LNCaP clone FGC (cell line): ENCODE data around the gene TENM4.

ENCODE experiments used
- DNase-seq: peaks from one replicate; pipeline ENCODE4 v3.0.0-alpha.2; 2011; ENCODE audit warnings: low read depth
- H3K4me3 ChIP-seq: 2 replicates; pipeline ENCODE4 v1.5.1; 2011; ENCODE audit warnings: mild to moderate bottlenecking, low read depth, low read length, control low read depth
- TF ChIP-seq, protein P1 (sequence below): IDR thresholded peaks from 2 replicates; pipeline ENCODE4 v1.5.1; 2012; ENCODE audit warnings: mild to moderate bottlenecking; ENCODE audit not compliant: control insufficient read depth, insufficient read depth; ENCODE audit errors: extremely low read depth

Gene TENM4

DNA sequence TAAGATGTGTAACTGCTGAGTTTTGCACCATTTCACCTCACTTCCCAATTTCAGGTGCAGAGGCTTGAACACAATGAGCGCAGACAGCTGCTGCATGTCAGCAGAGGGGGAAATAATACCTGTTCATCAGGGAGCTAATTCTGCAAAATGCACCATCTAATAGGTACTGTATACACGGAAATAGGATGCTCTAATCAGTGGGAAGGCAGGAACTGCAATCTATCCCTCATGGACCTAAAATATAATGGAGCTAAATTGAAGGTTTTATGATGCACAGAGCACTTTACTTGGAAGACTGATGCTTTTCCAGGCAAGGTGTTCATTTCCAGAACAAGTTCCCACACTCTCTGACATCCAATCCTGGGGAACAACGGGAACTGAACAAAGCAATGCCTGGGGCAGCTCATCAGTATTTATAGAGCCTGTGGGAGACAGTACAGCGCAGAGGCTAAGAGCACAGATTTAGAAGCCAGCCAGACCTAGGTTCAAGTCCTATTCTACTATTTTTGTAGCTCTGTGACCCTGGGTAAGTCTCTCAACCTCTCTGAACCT, 78.5 kb downstream of the TENM4 start:
- no peak for DNase-seq
- no peak overlapping the region for H3K4me3 ChIP-seq
- TF ChIP-seq, protein P1, sequence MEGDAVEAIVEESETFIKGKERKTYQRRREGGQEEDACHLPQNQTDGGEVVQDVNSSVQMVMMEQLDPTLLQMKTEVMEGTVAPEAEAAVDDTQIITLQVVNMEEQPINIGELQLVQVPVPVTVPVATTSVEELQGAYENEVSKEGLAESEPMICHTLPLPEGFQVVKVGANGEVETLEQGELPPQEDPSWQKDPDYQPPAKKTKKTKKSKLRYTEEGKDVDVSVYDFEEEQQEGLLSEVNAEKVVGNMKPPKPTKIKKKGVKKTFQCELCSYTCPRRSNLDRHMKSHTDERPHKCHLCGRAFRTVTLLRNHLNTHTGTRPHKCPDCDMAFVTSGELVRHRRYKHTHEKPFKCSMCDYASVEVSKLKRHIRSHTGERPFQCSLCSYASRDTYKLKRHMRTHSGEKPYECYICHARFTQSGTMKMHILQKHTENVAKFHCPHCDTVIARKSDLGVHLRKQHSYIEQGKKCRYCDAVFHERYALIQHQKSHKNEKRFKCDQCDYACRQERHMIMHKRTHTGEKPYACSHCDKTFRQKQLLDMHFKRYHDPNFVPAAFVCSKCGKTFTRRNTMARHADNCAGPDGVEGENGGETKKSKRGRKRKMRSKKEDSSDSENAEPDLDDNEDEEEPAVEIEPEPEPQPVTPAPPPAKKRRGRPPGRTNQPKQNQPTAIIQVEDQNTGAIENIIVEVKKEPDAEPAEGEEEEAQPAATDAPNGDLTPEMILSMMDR, result no peak

DNA sequence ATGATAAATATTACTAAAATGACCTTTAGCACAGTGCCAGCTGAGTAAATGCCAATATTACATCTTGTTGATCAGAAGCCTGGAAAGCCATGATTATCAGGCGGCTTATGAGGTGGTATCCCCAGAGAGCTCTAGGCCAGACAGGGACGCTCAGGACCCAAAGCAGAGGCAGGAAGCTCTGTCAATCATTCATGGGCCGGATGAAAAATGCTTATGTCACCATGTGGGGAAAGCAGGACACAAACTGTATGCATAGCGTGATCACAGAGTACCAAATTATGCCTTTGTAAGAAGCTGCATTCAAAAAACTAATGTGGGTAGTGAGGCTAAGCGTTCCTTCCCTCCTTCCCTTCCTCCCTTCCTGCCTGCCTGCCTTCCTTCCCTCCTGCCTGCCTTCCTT, 82.6 kb downstream of the TENM4 start:
- H3K4me3 ChIP-seq, result no peak overlapping the region
- no peak for DNase-seq
- TF ChIP-seq, protein P1, result no peak

- DNase-seq, result peak; percentile 82
- TF ChIP-seq, protein P1, result no peak
- no peak overlapping the region for H3K4me3 ChIP-seq
Measured at GRCh38 chr11:79353706-79354105, 87.1 kb downstream of the TENM4 start.

DNA sequence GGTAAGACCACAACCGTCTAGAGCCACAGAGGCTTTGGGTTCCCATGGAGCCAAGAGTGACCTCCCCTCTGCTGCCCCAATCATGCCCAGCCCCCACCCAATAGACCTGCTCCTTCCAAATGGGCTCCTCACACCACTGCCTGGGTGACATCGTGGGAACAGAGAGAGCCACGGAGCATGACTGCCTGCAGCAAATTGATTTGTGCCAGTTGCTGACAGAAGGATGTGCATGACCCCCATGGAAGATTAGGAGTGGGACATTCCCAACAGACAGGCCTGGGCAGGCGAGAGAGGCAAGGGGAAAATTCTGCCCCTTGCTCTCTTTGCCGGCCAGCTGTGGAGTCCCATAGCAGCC, 88.5 kb downstream of the TENM4 start:
- no peak overlapping the region for H3K4me3 ChIP-seq
- TF ChIP-seq, protein P1, result no peak
- DNase-seq, result no peak

GRCh38 chr11:79348976-79349682, 91.7 kb downstream of the TENM4 start:
- TF ChIP-seq, protein P1, result no peak
- DNase-seq, result no peak
- H3K4me3 ChIP-seq, result no peak overlapping the region

DNA sequence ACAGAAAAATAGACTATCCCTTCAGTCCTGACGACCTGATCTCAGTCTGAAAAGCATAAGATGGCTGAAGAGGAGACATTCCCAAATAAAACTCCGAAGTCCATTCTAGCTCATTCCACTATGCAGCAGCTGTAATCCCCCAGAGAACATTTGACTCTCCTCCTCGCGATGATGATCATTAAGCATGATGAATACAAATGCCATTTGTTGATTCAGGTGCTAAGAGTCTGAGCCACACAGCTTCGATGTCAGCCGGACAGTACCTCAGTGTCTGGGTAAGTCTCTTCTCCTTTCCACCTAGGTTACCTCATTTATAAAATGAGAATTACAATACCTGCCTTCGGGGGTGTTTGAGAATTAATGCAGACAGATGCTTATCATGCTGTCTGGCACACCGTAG, 94.8 kb downstream of the TENM4 start:
- H3K4me3 ChIP-seq, result no peak overlapping the region
- no peak for DNase-seq
- TF ChIP-seq, protein P1, result no peak
